GM23248 (cell line): ENCODE measurements around the gene KRT37.

Source experiments
- EZH2 ChIP-seq: fragments of 200-600 bp; sonication (generic); IDR thresholded peaks from 2 replicates; pipeline ENCODE4 v1.6.1; 2018; ENCODE audit warnings: antibody characterized with exemption, mild to moderate bottlenecking; ENCODE audit not compliant: insufficient read depth, poor library complexity, severe bottlenecking
- EZH2phosphoT487 ChIP-seq: fragments of 200-600 bp; sonication (generic); IDR thresholded peaks from 2 replicates; pipeline ENCODE4 v1.6.1; 2018; ENCODE audit warnings: antibody characterized with exemption, moderate library complexity, mild to moderate bottlenecking, low read depth; ENCODE audit not compliant: insufficient read depth

DNA sequence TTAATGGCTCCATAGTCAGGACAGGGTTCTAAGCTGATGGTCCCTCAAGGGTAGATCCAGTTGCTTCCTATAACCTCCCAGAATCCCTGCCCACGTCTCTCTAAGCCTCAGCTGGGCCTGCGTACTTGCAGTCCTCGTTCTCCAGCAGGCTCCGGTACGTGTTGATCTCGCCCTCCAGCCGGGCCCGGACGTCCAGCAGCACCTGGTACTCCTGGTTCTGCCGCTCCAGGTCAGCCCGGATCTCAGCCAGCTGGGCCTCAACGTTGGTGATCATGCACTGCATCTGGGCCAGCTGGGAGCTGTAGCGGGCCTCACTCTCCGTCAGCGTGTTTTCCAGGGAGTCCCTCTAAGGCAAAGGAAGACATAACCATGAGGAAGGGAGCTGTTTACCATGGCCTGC is 38.3 kb upstream of the KRT37 start:
- TF ChIP-seq EZH2 (no peak), EZH2phosphoT487 (no peak)
